ENCODE data around the gene PHAX.

Gene PHAX

GRCh38 chr5:126576974-126577373 is 23.8 kb upstream of the PHAX start:
- no peak overlapping the region for H3K4me3 ChIP-seq
- TF ChIP-seq CTCF (IDR thresholded peaks at IDR 0.05) = no peak
- no peak overlapping the region for H3K27ac ChIP-seq
- no peak for DNase-seq (ENCODE audit: low spot score)

- no peak for DNase-seq (ENCODE audit: low spot score)
- no peak for TF ChIP-seq CTCF (IDR thresholded peaks at IDR 0.05)
- H3K4me3 ChIP-seq = no peak overlapping the region
- H3K27ac ChIP-seq = no peak overlapping the region
Measured at GRCh38 chr5:126577415-126577814, 23.3 kb upstream of the PHAX start.

GRCh38 chr5:126579716-126580115 is 21.0 kb upstream of the PHAX start:
- Histone ChIP-seq H3K27ac (no peak overlapping the region), H3K4me3 (no peak overlapping the region)
- DNase-seq (ENCODE audit: low spot score) = no peak
- TF ChIP-seq CTCF (IDR thresholded peaks at IDR 0.05) = no peak

- no peak overlapping the region for H3K4me3 ChIP-seq
- no peak for DNase-seq (ENCODE audit: low spot score)
- TF ChIP-seq CTCF (IDR thresholded peaks at IDR 0.05) = no peak
- no peak overlapping the region for H3K27ac ChIP-seq
Measured at GRCh38 chr5:126583761-126584160, 17.0 kb upstream of the PHAX start.

- TF ChIP-seq CTCF (IDR thresholded peaks at IDR 0.05) = no peak
- DNase-seq (ENCODE audit: low spot score) = no peak
- H3K4me3 ChIP-seq = no peak overlapping the region
- H3K27ac ChIP-seq = no peak overlapping the region
Measured at GRCh38 chr5:126587551-126588390, 13.0 kb upstream of the PHAX start.

GRCh38 chr5:126589536-126590297 is 11.0 kb upstream of the PHAX start:
- Histone ChIP-seq H3K27ac (no peak overlapping the region), H3K4me3 (no peak overlapping the region)
- no peak for TF ChIP-seq CTCF (IDR thresholded peaks at IDR 0.05)
- DNase-seq (ENCODE audit: low spot score) = no peak
